Panc1 (cell line): ENCODE measurements around the gene SMIM8. TPM values are rescaled to one million over a fixed set of nuclear protein-coding genes. Genes with fewer than 3 reads are reported as not detected.

Experiments used
- ATAC-seq: fragments of 200-7000 bp; cut with Tn5 transposase; 2 replicates; pipeline ENCODE4 v1.9.1; 2020; ENCODE audit warnings: mild to moderate bottlenecking, moderate library complexity
- BruUV-seq: library from RNA; stranded (reverse); fragments of 400-500 nt; replicated peaks from 2 replicates; lab custom pipeline; 2021; lab: Mats Ljungman, UMichigan
- CTCF ChIA-PET: fragments of 300-600 bp; sonication (Branson Sonifier 250); formaldehyde crosslinking; loops from one replicate; lab custom pipeline; 2022; ENCODE audit warnings: antibody characterized with exemption; lab: Charles Lee
- POLR2A ChIA-PET: fragments of 300-600 bp; sonication (Branson Sonifier 250); formaldehyde crosslinking; loops from one replicate; lab custom pipeline; 2022; ENCODE audit warnings: antibody characterized with exemption; lab: Charles Lee
- DNase-seq: peaks from one replicate; pipeline ENCODE4 v3.0.0-alpha.2; 2010; ENCODE audit warnings: low read depth, low spot score
- H3K27ac ChIP-seq: 2 replicates; pipeline ENCODE4 v1.5.1; 2011; ENCODE audit warnings: mild to moderate bottlenecking, low read length, inconsistent platforms
- H3K27me3 ChIP-seq: fragments of 200-500 bp; sonication (Bioruptor generic); 2 replicates; pipeline ENCODE4 v1.6.0; 2014; ENCODE audit warnings: low read length, inconsistent platforms; ENCODE audit not compliant: control insufficient read depth, insufficient read depth
- H3K36me3 ChIP-seq: fragments of 200-500 bp; sonication (Bioruptor generic); 2 replicates; pipeline ENCODE4 v1.5.1; 2014; ENCODE audit warnings: inconsistent platforms, mild to moderate bottlenecking, low read length, moderate library complexity; ENCODE audit not compliant: control insufficient read depth, insufficient read depth
- H3K4me1 ChIP-seq: 2 replicates; pipeline ENCODE4 v1.5.1; 2011; ENCODE audit warnings: inconsistent platforms, mild to moderate bottlenecking, low read length, moderate library complexity; ENCODE audit not compliant: control insufficient read depth, insufficient read depth
- H3K4me3 ChIP-seq, 2 experiments: 2 replicates each; pipeline ENCODE4 v1.5.1; 2011 to 2012; ENCODE audit warnings: low read depth in 2 of 2, low read length in 2 of 2, mild to moderate bottlenecking in 2 of 2, inconsistent platforms in 1 of 2, moderate library complexity in 1 of 2
- H3K9me3 ChIP-seq: fragments of 200-500 bp; sonication (Bioruptor generic); 2 replicates; pipeline ENCODE4 v1.5.1; 2014; ENCODE audit warnings: low read depth, mild to moderate bottlenecking, inconsistent platforms, low read length, moderate library complexity; ENCODE audit not compliant: control insufficient read depth, insufficient read depth
- POLR2AphosphoS5 ChIP-seq: IDR thresholded peaks from 2 replicates; pipeline ENCODE4 v1.6.1; 2012; ENCODE audit warnings: mild to moderate bottlenecking, low read depth, low read length, moderate library complexity
- SIN3A ChIP-seq: IDR thresholded peaks from 2 replicates; pipeline ENCODE4 v1.6.1; 2012; ENCODE audit warnings: low read depth, mild to moderate bottlenecking, low read length, moderate library complexity, borderline replicate concordance; ENCODE audit not compliant: insufficient read depth
- TCF7L2 ChIP-seq: IDR thresholded peaks from 2 replicates; pipeline ENCODE4 v1.6.1; 2011; ENCODE audit warnings: mild to moderate bottlenecking, low read depth, low read length, inconsistent platforms
- in situ Hi-C: cut with HindIII; loops from 2 replicates; pipeline ENCODE4 v1.10.0; 2016; ENCODE audit warnings: low sequenced_read_pairs, low pct_unique_long_range_greater_than_20kb
- intact Hi-C: fragments of 100-400 bp; cut with micrococcal nuclease; formaldehyde crosslinking; loops from one replicate; pipeline ENCODE4 v1.10.0; 2022; ENCODE audit not compliant: unreplicated experiment
- total RNA-seq: library from RNA; stranded (reverse); gene quantifications from one replicate; pipeline ENCODE4 v1.2.1, GENCODE V29; 2021; ENCODE audit not compliant: unreplicated experiment
- TF ChIP-seq, protein P1 (sequence below), 2 experiments: IDR thresholded peaks; 2 replicates each; pipeline ENCODE4 v1.6.1; 2011 to 2012; ENCODE audit warnings: low read depth in 2 of 2, control low read depth in 1 of 2, low read length in 1 of 2, mild to moderate bottlenecking in 1 of 2, moderate library complexity in 1 of 2; ENCODE audit not compliant: insufficient read depth in 1 of 2
- TF ChIP-seq, protein P2 (sequence below): fragments of 450-650 bp; IDR thresholded peaks from 2 replicates; pipeline ENCODE4 v1.5.1; 2017; ENCODE audit warnings: mild to moderate bottlenecking

SMIM8 gene
- total RNA-seq, 1 experiment from 2014 or later, result 6.7 TPM

DNA sequence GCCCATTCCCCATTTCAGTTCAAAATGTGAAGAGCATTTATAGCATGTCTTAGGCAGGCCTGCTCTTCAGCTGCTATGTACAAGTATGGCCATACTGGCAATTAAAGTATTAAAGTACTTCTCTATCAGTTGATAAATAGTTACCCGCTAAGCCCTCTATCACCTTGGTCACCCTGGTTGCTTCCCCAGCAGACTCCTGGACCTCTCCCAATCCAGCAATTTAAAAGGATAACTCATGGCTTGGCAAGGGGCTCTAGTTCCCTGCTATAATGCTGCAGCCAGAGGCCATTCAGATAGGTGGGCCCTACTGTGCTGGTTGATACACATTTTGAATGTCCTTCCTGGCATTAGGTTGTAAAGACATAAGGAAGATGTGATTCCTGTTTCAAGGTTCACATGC is 29.2 kb downstream of the SMIM8 start:
- TF ChIP-seq, protein P1, sequence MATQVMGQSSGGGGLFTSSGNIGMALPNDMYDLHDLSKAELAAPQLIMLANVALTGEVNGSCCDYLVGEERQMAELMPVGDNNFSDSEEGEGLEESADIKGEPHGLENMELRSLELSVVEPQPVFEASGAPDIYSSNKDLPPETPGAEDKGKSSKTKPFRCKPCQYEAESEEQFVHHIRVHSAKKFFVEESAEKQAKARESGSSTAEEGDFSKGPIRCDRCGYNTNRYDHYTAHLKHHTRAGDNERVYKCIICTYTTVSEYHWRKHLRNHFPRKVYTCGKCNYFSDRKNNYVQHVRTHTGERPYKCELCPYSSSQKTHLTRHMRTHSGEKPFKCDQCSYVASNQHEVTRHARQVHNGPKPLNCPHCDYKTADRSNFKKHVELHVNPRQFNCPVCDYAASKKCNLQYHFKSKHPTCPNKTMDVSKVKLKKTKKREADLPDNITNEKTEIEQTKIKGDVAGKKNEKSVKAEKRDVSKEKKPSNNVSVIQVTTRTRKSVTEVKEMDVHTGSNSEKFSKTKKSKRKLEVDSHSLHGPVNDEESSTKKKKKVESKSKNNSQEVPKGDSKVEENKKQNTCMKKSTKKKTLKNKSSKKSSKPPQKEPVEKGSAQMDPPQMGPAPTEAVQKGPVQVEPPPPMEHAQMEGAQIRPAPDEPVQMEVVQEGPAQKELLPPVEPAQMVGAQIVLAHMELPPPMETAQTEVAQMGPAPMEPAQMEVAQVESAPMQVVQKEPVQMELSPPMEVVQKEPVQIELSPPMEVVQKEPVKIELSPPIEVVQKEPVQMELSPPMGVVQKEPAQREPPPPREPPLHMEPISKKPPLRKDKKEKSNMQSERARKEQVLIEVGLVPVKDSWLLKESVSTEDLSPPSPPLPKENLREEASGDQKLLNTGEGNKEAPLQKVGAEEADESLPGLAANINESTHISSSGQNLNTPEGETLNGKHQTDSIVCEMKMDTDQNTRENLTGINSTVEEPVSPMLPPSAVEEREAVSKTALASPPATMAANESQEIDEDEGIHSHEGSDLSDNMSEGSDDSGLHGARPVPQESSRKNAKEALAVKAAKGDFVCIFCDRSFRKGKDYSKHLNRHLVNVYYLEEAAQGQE (IDR thresholded peaks at IDR 0.05; ENCODE audit: insufficient read depth in 1 of 2, low read depth in 2 of 2, low read length in 1 of 2), result no peak
- TF ChIP-seq SIN3A (no peak), POLR2AphosphoS5 (no peak), TCF7L2 (no peak)
- TF ChIP-seq, protein P2, sequence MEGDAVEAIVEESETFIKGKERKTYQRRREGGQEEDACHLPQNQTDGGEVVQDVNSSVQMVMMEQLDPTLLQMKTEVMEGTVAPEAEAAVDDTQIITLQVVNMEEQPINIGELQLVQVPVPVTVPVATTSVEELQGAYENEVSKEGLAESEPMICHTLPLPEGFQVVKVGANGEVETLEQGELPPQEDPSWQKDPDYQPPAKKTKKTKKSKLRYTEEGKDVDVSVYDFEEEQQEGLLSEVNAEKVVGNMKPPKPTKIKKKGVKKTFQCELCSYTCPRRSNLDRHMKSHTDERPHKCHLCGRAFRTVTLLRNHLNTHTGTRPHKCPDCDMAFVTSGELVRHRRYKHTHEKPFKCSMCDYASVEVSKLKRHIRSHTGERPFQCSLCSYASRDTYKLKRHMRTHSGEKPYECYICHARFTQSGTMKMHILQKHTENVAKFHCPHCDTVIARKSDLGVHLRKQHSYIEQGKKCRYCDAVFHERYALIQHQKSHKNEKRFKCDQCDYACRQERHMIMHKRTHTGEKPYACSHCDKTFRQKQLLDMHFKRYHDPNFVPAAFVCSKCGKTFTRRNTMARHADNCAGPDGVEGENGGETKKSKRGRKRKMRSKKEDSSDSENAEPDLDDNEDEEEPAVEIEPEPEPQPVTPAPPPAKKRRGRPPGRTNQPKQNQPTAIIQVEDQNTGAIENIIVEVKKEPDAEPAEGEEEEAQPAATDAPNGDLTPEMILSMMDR, result no peak
- intact Hi-C loops, result no loop called here
- DNase-seq, result no peak
- Histone ChIP-seq H3K36me3 (no peaks in the 10 kb centered on the region), H3K4me1 (no peaks in the 10 kb centered on the region), H3K9me3 (no peaks in the 10 kb centered on the region), H3K27ac (no peak overlapping the region), H3K4me3 (no peak overlapping the region), H3K27me3 (no peaks in the 10 kb centered on the region)
- no TSS peak for BruUV-seq
- in situ Hi-C loops, result no loop called here
- ATAC-seq, result no peak
- POLR2A ChIA-PET, result no interaction called here
- CTCF ChIA-PET, result no interaction called here

DNA sequence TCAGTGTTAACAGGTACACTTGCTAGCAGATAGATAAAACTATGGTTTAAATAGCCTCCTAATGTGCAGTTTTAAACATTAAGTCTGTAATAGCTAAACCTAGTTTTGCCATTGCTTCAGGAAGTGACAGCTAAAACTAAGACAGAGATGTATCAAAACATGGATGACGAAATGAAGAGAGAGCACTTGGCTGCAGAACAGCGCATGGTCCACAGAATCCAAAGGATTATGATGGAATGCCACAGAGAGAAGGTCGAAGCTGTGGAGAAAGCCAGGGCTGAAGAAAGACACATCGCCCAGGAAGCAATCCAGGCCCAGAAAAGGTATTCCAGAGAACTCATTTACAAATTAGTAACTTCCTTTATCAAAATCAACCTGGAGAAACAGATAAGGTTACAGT is 33.8 kb downstream of the SMIM8 start:
- no TSS peak for BruUV-seq
- Histone ChIP-seq H3K9me3 (no peaks in the 10 kb centered on the region), H3K4me3 (no peak overlapping the region), H3K27ac (no peak overlapping the region), H3K4me1 (no peaks in the 10 kb centered on the region), H3K36me3 (no peaks in the 10 kb centered on the region), H3K27me3 (no peaks in the 10 kb centered on the region)
- intact Hi-C loops (no loop called here), in situ Hi-C loops (no loop called here)
- no peak for DNase-seq
- TF ChIP-seq TCF7L2 (no peak), SIN3A (no peak), POLR2AphosphoS5 (no peak)
- TF ChIP-seq, protein P1 (IDR thresholded peaks at IDR 0.05; ENCODE audit: insufficient read depth in 1 of 2, low read depth in 2 of 2, low read length in 1 of 2), result no peak
- TF ChIP-seq, protein P2, result no peak
- CTCF ChIA-PET, result no interaction called here
- no peak for ATAC-seq
- POLR2A ChIA-PET, result no interaction called here
